Naive thymus-derived CD8-positive, alpha-beta T cell (primary cell): Measurements from ENCODE around the gene CCDC80. TPM values are rescaled to one million over a fixed set of nuclear protein-coding genes. Genes with fewer than 3 reads are reported as not detected.
A peak's percentile ranks its signal among the peaks of the same experiment; 100 is the strongest.

Experiments
- ATAC-seq, 2 donors: fragments of 150-1000 bp; cut with Tn5 transposase in 1 of 2; sonication (Bioruptor Pico), chemical (Tn5 transposase) in 1 of 2; 1 replicate in 1 of 2; 2 replicates in 1 of 2; pipeline ENCODE4 v1.10.0; 2021; ENCODE audit warnings: mild to moderate bottlenecking in 2 of 2, moderate library complexity in 2 of 2
- POLR2A ChIA-PET: fragments of 350-600 bp; sonication (Branson Sonifier 250); formaldehyde crosslinking; loops from one replicate; lab custom pipeline; 2021; ENCODE audit warnings: antibody characterized with exemption; lab: Charles Lee
- DNase-seq, 10 donors: peaks; one replicate each; pipeline versions ENCODE4 v3.0.0 to v3.0.0-alpha.2; 2020 to 2022
- H3K27ac Mint-ChIP-seq, 10 donors: one replicate each; pipeline ENCODE4 v1.8.0; 2020 to 2022; ENCODE audit warnings: mild to moderate bottlenecking in 10 of 10, mixed read lengths in 10 of 10, moderate library complexity in 4 of 10, inconsistent platforms in 1 of 10
- H3K27me3 Mint-ChIP-seq, 5 donors: one replicate each; pipeline ENCODE4 v1.8.0; 2021 to 2022; ENCODE audit warnings: mixed read lengths in 5 of 5
- H3K36me3 Mint-ChIP-seq, 3 donors: one replicate each; pipeline ENCODE4 v1.8.0; 2020 to 2022; ENCODE audit warnings: mixed read lengths in 3 of 3, mild to moderate bottlenecking in 2 of 3, inconsistent platforms in 1 of 3
- H3K4me1 Mint-ChIP-seq, 4 donors: one replicate each; pipeline ENCODE4 v1.8.0; 2021 to 2022; ENCODE audit warnings: mixed read lengths in 4 of 4
- H3K4me3 Mint-ChIP-seq, 10 donors: one replicate each; pipeline ENCODE4 v1.8.0; 2020 to 2022; ENCODE audit warnings: mild to moderate bottlenecking in 10 of 10, mixed read lengths in 10 of 10, moderate library complexity in 6 of 10, inconsistent platforms in 1 of 10
- H3K9me3 Mint-ChIP-seq, 9 donors: one replicate each; pipeline ENCODE4 v1.8.0; 2020 to 2022; ENCODE audit warnings: mixed read lengths in 9 of 9, mild to moderate bottlenecking in 3 of 9, inconsistent platforms in 1 of 9, moderate library complexity in 1 of 9
- polyA plus RNA-seq, 3 donors: library from polyadenylated mRNA; unstranded; fragments of 300-500 nt; fragmentation: Illumina TruSeq; gene quantifications; one replicate each; pipeline ENCODE4 v1.2.3, GENCODE V29; 2021
- total RNA-seq, 8 experiments: library from RNA in 2 of 8; stranded (reverse) in 2 of 8; gene quantifications; one replicate each; pipeline ENCODE4 v1.2.3 and lab custom pipeline; 2021 to 2026

Gene CCDC80
- total and polyA plus RNA-seq, 5 experiments from 2014 or later = 0.04 to 0.09 TPM; not detected in 3

DNA sequence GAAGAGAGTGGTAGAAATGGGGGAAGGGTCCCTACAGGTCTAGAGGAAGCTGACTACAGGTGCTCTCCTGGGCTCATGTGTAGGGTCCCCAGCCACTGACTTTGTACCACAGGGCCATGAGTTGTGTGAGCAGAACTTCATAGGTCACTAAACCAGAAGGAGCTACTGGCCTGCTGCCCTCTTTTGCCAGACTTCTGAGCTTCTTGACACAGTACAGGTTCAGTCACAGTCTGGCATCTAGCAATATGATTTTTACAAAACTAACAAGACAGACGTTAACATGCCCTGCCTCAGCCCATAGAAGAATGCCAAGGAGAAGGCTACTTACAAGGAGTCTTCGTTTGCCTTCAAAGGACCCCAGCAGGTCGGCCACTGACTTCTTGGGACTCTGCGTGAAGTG lies 3.2 kb downstream of the CCDC80 start:
- POLR2A ChIA-PET = no interaction called here
- no peak overlapping the region for H3K4me3 Mint-ChIP-seq
- H3K9me3 Mint-ChIP-seq = no peaks in the 10 kb centered on the region
- H3K36me3 Mint-ChIP-seq = no peaks in the 10 kb centered on the region
- no peak for ATAC-seq
- H3K4me1 Mint-ChIP-seq = peaks cover 0 to 2% (median under 1%) of the 10 kb centered on the region in 4 donors
- H3K27ac Mint-ChIP-seq = no peak overlapping the region
- no peak for DNase-seq
- H3K27me3 Mint-ChIP-seq = peaks cover 0 to 8% (median 4%) of the 10 kb centered on the region in 5 donors

- peaks cover 0 to 2% (median 0%) of the 10 kb centered on the region in 4 donors for H3K4me1 Mint-ChIP-seq
- no peak overlapping the region for H3K4me3 Mint-ChIP-seq
- POLR2A ChIA-PET = no interaction called here
- H3K9me3 Mint-ChIP-seq = no peaks in the 10 kb centered on the region
- peaks cover 0 to 4% (median 0%) of the 10 kb centered on the region in 5 donors for H3K27me3 Mint-ChIP-seq
- H3K27ac Mint-ChIP-seq = peak overlapping the region in 1 of 10 donors; percentile 57
- no peak for ATAC-seq
- H3K36me3 Mint-ChIP-seq = no peaks in the 10 kb centered on the region
- DNase-seq = no peak
These were observed 5.3 kb downstream of the CCDC80 start for GRCh38 chr3:112635674-112636073.

DNA sequence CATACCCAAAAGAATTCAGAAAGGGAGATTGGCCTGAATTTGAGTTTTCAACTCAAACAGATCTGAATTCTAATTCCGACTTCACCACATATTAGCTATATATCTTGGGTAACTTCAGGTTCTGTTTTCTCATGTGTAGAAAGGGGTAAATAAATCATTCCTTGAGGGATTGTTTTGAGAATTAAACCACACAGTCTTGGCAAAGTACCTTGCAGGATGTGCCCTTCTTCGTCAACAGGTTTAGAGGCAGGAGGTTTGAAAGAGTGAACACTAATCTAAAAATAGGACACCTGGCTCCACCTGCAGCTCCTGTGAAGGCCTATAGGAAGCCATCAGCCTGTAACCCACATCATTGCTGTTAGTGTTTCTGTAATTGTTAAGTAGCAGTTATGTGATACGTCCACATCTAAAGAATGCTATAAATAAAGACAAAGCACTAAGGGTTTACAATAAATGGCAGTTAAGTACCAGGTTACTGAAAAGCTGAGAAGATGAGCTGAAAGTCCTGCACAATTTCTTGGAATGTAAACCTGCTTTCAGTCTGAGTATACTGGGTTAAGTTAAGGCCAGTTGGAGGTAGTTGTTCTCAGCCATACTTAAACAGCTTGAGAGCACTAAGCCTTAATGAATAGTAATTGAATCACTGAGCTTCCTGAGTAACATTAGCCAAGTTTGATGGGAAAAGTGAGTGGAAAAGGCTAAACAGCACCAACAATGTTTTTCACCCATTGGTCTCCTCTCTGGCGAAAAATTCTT lies 6.0 kb downstream of the CCDC80 start:
- DNase-seq (no peak), ATAC-seq (no peak)
- POLR2A ChIA-PET = no interaction called here
- H3K4me3 Mint-ChIP-seq = no peak overlapping the region
- H3K4me1 Mint-ChIP-seq = peaks cover 0 to 2% (median 0%) of the 10 kb centered on the region in 4 donors
- peak overlapping the region in 1 of 10 donors; percentile 57 for H3K27ac Mint-ChIP-seq
- no peaks in the 10 kb centered on the region for H3K36me3 Mint-ChIP-seq
- peaks cover 0 to 4% (median 0%) of the 10 kb centered on the region in 5 donors for H3K27me3 Mint-ChIP-seq
- no peaks in the 10 kb centered on the region for H3K9me3 Mint-ChIP-seq

DNA sequence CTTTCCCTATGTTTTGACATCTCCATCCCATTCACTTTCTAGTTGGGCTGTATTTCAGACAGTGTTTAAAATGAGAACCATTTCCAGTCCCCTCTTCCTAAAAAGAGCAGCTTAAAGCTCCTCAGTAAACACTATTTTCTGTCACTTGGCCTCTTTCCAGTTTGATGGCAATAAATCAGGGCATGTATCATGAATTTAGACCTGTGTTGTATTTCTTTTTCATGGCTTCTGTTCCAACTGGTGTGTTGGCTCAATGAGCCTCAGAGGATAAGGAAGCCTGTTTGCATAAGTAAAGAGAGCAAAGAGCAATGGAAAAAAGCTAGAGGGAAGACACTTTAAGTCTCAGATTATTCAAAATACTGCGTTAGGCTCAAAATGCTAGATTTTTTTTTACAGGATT lies 7.2 kb downstream of the CCDC80 start:
- H3K9me3 Mint-ChIP-seq = no peaks in the 10 kb centered on the region
- DNase-seq (no peak), ATAC-seq (no peak)
- POLR2A ChIA-PET = no interaction called here
- no peaks in the 10 kb centered on the region for H3K36me3 Mint-ChIP-seq
- H3K27ac Mint-ChIP-seq = no peak overlapping the region
- H3K4me1 Mint-ChIP-seq = peaks cover 0 to 2% (median 0%) of the 10 kb centered on the region in 4 donors
- H3K27me3 Mint-ChIP-seq = peaks cover 0 to 4% (median 0%) of the 10 kb centered on the region in 5 donors
- H3K4me3 Mint-ChIP-seq = no peak overlapping the region

DNA sequence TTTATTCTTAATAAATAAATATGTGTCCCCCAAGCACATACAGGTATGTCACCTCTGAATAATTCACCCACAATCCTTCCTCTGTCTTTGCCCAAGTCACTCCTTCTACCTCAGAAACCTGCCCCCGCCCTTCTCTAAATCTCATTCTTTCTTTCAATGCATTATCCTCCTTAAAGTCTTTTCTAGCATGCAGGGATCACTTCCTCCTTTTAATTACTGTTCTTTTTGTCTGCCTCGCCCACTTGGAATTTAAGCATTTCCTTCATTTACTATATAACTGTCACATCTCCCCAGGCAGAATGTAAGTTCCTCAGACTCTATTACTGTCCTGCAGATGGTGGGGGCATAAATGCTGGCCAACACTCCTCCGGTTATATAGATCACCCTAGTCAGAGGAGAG lies 7.8 kb downstream of the CCDC80 start:
- no peaks in the 10 kb centered on the region for H3K9me3 Mint-ChIP-seq
- ATAC-seq = no peak
- peaks cover 0 to 4% (median 0%) of the 10 kb centered on the region in 5 donors for H3K27me3 Mint-ChIP-seq
- POLR2A ChIA-PET = no interaction called here
- no peak overlapping the region for H3K27ac Mint-ChIP-seq
- no peak for DNase-seq
- peaks cover 0 to 2% (median 0%) of the 10 kb centered on the region in 4 donors for H3K4me1 Mint-ChIP-seq
- no peak overlapping the region for H3K4me3 Mint-ChIP-seq
- no peaks in the 10 kb centered on the region for H3K36me3 Mint-ChIP-seq

GRCh38 chr3:112632596-112632995 lies 8.3 kb downstream of the CCDC80 start:
- ATAC-seq (no peak), DNase-seq (no peak)
- no peaks in the 10 kb centered on the region for H3K9me3 Mint-ChIP-seq
- H3K27me3 Mint-ChIP-seq = peaks cover 0 to 4% (median 0%) of the 10 kb centered on the region in 5 donors
- H3K36me3 Mint-ChIP-seq = no peaks in the 10 kb centered on the region
- H3K27ac Mint-ChIP-seq = no peak overlapping the region
- peaks cover 0 to 2% (median 0%) of the 10 kb centered on the region in 4 donors for H3K4me1 Mint-ChIP-seq
- H3K4me3 Mint-ChIP-seq = no peak overlapping the region
- POLR2A ChIA-PET = no interaction called here

- no peaks in the 10 kb centered on the region for H3K36me3 Mint-ChIP-seq
- ATAC-seq = no peak
- H3K4me1 Mint-ChIP-seq = peaks cover 0 to 2% (median 0%) of the 10 kb centered on the region in 4 donors
- POLR2A ChIA-PET = no interaction called here
- H3K27ac Mint-ChIP-seq = no peak overlapping the region
- peaks cover 0 to 4% (median 0%) of the 10 kb centered on the region in 5 donors for H3K27me3 Mint-ChIP-seq
- no peak overlapping the region for H3K4me3 Mint-ChIP-seq
- DNase-seq = no peak
- no peaks in the 10 kb centered on the region for H3K9me3 Mint-ChIP-seq
These were observed 9.7 kb downstream of the CCDC80 start for GRCh38 chr3:112631257-112631656.

GRCh38 chr3:112629425-112629824 lies 11.5 kb downstream of the CCDC80 start:
- DNase-seq = no peak
- Mint-ChIP-seq H3K9me3 (no peaks in the 10 kb centered on the region), H3K4me1 (peaks cover 0 to 2% (median 0%) of the 10 kb centered on the region in 4 donors), H3K27me3 (peaks cover 0 to 4% (median 0%) of the 10 kb centered on the region in 5 donors), H3K36me3 (no peaks in the 10 kb centered on the region), H3K27ac (no peak overlapping the region), H3K4me3 (no peak overlapping the region)
- no peak for ATAC-seq
- POLR2A ChIA-PET = no interaction called here

GRCh38 chr3:112627919-112628466 lies 12.9 kb downstream of the CCDC80 start:
- H3K4me3 Mint-ChIP-seq = no peak overlapping the region
- DNase-seq (no peak), ATAC-seq (no peak)
- POLR2A ChIA-PET = no interaction called here
- H3K36me3 Mint-ChIP-seq = no peaks in the 10 kb centered on the region
- no peak overlapping the region for H3K27ac Mint-ChIP-seq
- no peaks in the 10 kb centered on the region for H3K9me3 Mint-ChIP-seq
- no peaks in the 10 kb centered on the region for H3K4me1 Mint-ChIP-seq
- peaks cover 2 to 11% (median 6%) of the 10 kb centered on the region in 5 donors for H3K27me3 Mint-ChIP-seq

- H3K27me3 Mint-ChIP-seq = peaks cover 2 to 11% (median 6%) of the 10 kb centered on the region in 5 donors
- no peak overlapping the region for H3K4me3 Mint-ChIP-seq
- DNase-seq = no peak
- POLR2A ChIA-PET = no interaction called here
- no peaks in the 10 kb centered on the region for H3K4me1 Mint-ChIP-seq
- H3K36me3 Mint-ChIP-seq = no peaks in the 10 kb centered on the region
- ATAC-seq = no peak
- no peak overlapping the region for H3K27ac Mint-ChIP-seq
- H3K9me3 Mint-ChIP-seq = no peaks in the 10 kb centered on the region
These were observed 13.5 kb downstream of the CCDC80 start for GRCh38 chr3:112627419-112627818.

GRCh38 chr3:112623717-112624116 lies 17.2 kb downstream of the CCDC80 start:
- no peak for ATAC-seq
- H3K4me1 Mint-ChIP-seq = no peaks in the 10 kb centered on the region
- POLR2A ChIA-PET = no interaction called here
- H3K9me3 Mint-ChIP-seq = no peaks in the 10 kb centered on the region
- H3K27ac Mint-ChIP-seq = no peak overlapping the region
- H3K27me3 Mint-ChIP-seq = peaks cover 2 to 11% (median 7%) of the 10 kb centered on the region in 5 donors
- no peak overlapping the region for H3K4me3 Mint-ChIP-seq
- no peaks in the 10 kb centered on the region for H3K36me3 Mint-ChIP-seq
- no peak for DNase-seq

DNA sequence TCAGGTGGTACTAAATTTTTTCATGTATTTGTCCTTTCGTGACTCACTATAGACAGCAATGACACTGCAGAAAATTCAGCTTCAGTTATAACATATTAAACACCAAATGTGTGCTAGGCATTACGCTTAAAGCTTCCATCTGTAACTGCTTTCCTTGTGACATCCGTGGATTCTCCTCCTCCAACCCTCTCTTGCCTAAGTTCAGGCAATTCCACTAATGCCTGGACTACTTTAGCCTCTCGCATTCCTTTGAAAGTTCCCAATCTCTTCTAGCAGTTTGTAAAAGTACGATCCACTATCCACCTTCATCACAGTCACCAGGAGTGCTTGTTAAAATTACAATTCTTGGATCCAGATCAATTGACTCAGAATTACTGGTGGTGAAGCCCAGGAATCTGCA lies 17.7 kb downstream of the CCDC80 start:
- H3K27ac Mint-ChIP-seq = no peak overlapping the region
- DNase-seq (no peak), ATAC-seq (no peak)
- POLR2A ChIA-PET = no interaction called here
- H3K4me1 Mint-ChIP-seq = no peaks in the 10 kb centered on the region
- H3K27me3 Mint-ChIP-seq = peaks cover 2 to 11% (median 7%) of the 10 kb centered on the region in 5 donors
- no peak overlapping the region for H3K4me3 Mint-ChIP-seq
- no peaks in the 10 kb centered on the region for H3K36me3 Mint-ChIP-seq
- H3K9me3 Mint-ChIP-seq = no peaks in the 10 kb centered on the region

DNA sequence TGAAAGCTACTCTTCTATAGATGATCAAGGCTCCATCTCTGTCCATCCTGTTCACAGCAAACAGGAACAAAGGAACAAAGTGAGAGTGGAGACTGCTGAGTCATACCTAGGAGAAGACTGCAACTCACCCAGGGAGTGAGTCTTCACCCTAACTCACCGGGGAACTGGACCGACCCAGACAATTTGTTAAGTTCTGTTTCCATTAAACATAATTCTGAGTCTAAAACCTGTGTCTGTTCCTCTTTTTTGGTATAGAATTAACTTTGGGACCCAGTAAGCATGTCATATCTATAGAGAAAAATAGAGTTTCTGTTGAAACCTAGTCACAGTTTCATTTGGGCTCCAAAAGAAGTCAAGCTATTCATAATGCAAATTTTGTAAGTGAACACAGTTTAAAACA lies 21.6 kb downstream of the CCDC80 start:
- Mint-ChIP-seq H3K27ac (no peak overlapping the region), H3K9me3 (no peaks in the 10 kb centered on the region), H3K36me3 (peaks cover 0 to 2% (median 0%) of the 10 kb centered on the region in 3 donors), H3K4me3 (no peak overlapping the region), H3K27me3 (peaks cover 0 to 15% (median 9%) of the 10 kb centered on the region in 5 donors), H3K4me1 (peaks cover 0 to 2% (median under 1%) of the 10 kb centered on the region in 4 donors)
- DNase-seq = no peak
- ATAC-seq = no peak
- POLR2A ChIA-PET = no interaction called here
